T-cell (primary cell): Measurements from ENCODE around the gene RAP2A. TPM values are rescaled to one million over a fixed set of nuclear protein-coding genes. Genes with fewer than 3 reads are reported as not detected.

Source experiments
- ATAC-seq, 4 experiments: fragments of 200-7000 bp in 3 of 4; fragments of 150-1000 bp in 1 of 4; cut with Tn5 transposase; replicated peaks in 1 of 4; 1 replicate in 3 of 4; 2 replicates in 1 of 4; pipeline ENCODE4 v1.10.0; 2021; ENCODE audit warnings: moderate library complexity in 3 of 4, mild to moderate bottlenecking in 2 of 4, moderate number of reproducible peaks in 1 of 4
- CTCF ChIA-PET, 2 donors: fragments of 300-600 bp; sonication (Branson Sonifier 250); formaldehyde crosslinking; loops; one replicate each; lab custom pipeline; 2022; ENCODE audit warnings: antibody characterized with exemption in 2 of 2; lab: Charles Lee
- POLR2A ChIA-PET, 2 donors: fragments of 300-600 bp; sonication (Branson Sonifier 250); formaldehyde crosslinking; loops; one replicate each; lab custom pipeline; 2022; ENCODE audit warnings: antibody characterized with exemption in 2 of 2; lab: Charles Lee
- DNase-seq, 35 experiments: peaks; one replicate each; pipeline versions ENCODE4 v3.0.0 to v3.0.0-alpha.2; 2013 to 2023
- H3K27ac ChIP-seq: one replicate; pipeline ENCODE4 v1.5.1; 2013; ENCODE audit warnings: low read length
- H3K27me3 ChIP-seq, 2 experiments: replicated peaks in 1 of 2; 1 replicate in 1 of 2; 2 replicates in 1 of 2; pipeline versions ENCODE4 v1.6.1 to v1.7.0; 2013; ENCODE audit warnings: low read length in 1 of 2, mixed read lengths in 1 of 2; ENCODE audit not compliant: control insufficient read depth in 2 of 2, insufficient read depth in 2 of 2; ENCODE audit errors: extremely low read depth in 1 of 2
- H3K36me3 ChIP-seq, 2 donors: 1 replicate in 1 of 2; 2 replicates in 1 of 2; pipeline versions ENCODE4 v1.6.1 to v1.7.0; 2013; ENCODE audit warnings: low read length in 1 of 2; ENCODE audit not compliant: control insufficient read depth in 2 of 2, insufficient read depth in 1 of 2; ENCODE audit errors: extremely low read depth in 1 of 2
- H3K4me1 ChIP-seq, 2 experiments: 1 replicate in 1 of 2; 2 replicates in 1 of 2; pipeline versions ENCODE4 v1.6.1 to v1.7.0; 2013; ENCODE audit warnings: low read length in 2 of 2, mixed read lengths in 1 of 2; ENCODE audit not compliant: insufficient read depth in 2 of 2, control insufficient read depth in 1 of 2; ENCODE audit errors: extremely low read depth in 1 of 2
- H3K4me3 ChIP-seq, 2 donors: 1 replicate in 1 of 2; 2 replicates in 1 of 2; pipeline versions ENCODE4 v1.5.1 to v1.7.0; 2013; ENCODE audit warnings: mild to moderate bottlenecking in 2 of 2, low read length in 1 of 2, moderate library complexity in 1 of 2; ENCODE audit not compliant: control insufficient read depth in 1 of 2; ENCODE audit errors: extremely low read depth in 1 of 2
- H3K9me3 ChIP-seq: 2 replicates; pipeline ENCODE4 v1.7.0; 2013
- H3K27ac Mint-ChIP-seq, 2 donors: one replicate each; pipeline ENCODE4 v1.8.0; 2020 to 2021; ENCODE audit warnings: mild to moderate bottlenecking in 2 of 2, mixed read lengths in 2 of 2
- H3K27me3 Mint-ChIP-seq, 2 donors: one replicate each; pipeline ENCODE4 v1.8.0; 2021 to 2022; ENCODE audit warnings: mixed read lengths in 2 of 2
- H3K36me3 Mint-ChIP-seq: one replicate; pipeline ENCODE4 v1.8.0; 2021; ENCODE audit warnings: mixed read lengths
- H3K4me1 Mint-ChIP-seq, 3 donors: one replicate each; pipeline ENCODE4 v1.8.0; 2020 to 2022; ENCODE audit warnings: mixed read lengths in 3 of 3, mild to moderate bottlenecking in 1 of 3
- H3K4me3 Mint-ChIP-seq, 3 donors: one replicate each; pipeline ENCODE4 v1.8.0; 2020 to 2022; ENCODE audit warnings: mild to moderate bottlenecking in 3 of 3, mixed read lengths in 3 of 3, moderate library complexity in 3 of 3
- H3K9me3 Mint-ChIP-seq, 3 donors: one replicate each; pipeline ENCODE4 v1.8.0; 2020 to 2022; ENCODE audit warnings: mixed read lengths in 3 of 3
- WGBS: methylation state at CpG from one replicate; pipeline ENCODE4 v1.1.5; 2013; ENCODE audit warnings: missing lambda C conversion rate; ENCODE audit not compliant: insufficient coverage; 5-methylcytosine and 5-hydroxymethylcytosine counted together
- total RNA-seq, 35 experiments: library from RNA in 6 of 35; stranded (reverse) in 6 of 35; fragments of 120-200 nt in 1 of 35; gene quantifications; one replicate each; pipeline versions ENCODE4 v1.2.1 to v1.2.4 and lab custom pipeline; 2013 to 2026

Gene RAP2A
- total RNA-seq, 5 donors from 2014 or later (not counting 1 experiment from before 2014, with no cell fraction given) = 14.0 to 25.6 (median 20.2) TPM

- CTCF ChIA-PET = interaction anchor here in 1 of 2 donors (0.7 kb wide), 1 partner anchor 8 kb away, joined by 3 read pairs; no protein-coding TSS in a partner anchor
- no peak overlapping the region for H3K27ac Mint-ChIP-seq
- POLR2A ChIA-PET = no interaction called here
These were observed 30.6 kb downstream of the RAP2A start for GRCh38 chr13:97464561-97464960.

DNA sequence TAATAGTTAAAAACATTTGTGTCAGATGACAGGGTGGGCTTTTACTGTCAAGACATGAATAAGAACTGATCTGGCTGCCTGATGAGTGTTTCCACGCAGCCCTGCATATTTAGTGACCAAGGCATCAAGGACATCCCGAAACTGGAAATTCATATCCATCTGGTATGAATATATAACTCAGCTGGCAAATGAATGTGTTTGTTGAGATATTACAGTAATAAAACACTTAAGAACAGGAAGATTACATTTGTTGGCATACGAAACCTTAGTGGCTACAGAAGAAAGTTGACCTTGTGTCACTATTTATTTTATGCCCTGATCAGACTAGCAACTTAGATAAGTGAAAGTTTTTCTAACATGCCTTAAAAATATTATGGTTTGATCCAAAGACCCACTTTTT lies 32.8 kb downstream of the RAP2A start:
- H3K36me3 ChIP-seq = peaks cover 0 to 16% of the 10 kb centered on the region in 2 donors
- H3K27me3 ChIP-seq = no peaks in the 10 kb centered on the region
- no peak for ATAC-seq
- Mint-ChIP-seq H3K4me3 (no peak overlapping the region), H3K4me1 (peaks cover 0 to 6% (median 0%) of the 10 kb centered on the region in 3 donors), H3K27me3 (peaks cover 0 to 2% of the 10 kb centered on the region in 2 donors), H3K27ac (no peak overlapping the region), H3K36me3 (peaks cover 26% of the 10 kb centered on the region), H3K9me3 (peaks cover 0 to 2% (median 0%) of the 10 kb centered on the region in 3 donors)
- H3K4me1 ChIP-seq = peaks cover 0 to 3% of the 10 kb centered on the region in 2 experiments
- DNase-seq = no peak
- no peak overlapping the region for H3K27ac ChIP-seq
- ChIA-PET POLR2A (no interaction called here), CTCF (no interaction called here)
- no peaks in the 10 kb centered on the region for H3K9me3 ChIP-seq
- no peak overlapping the region for H3K4me3 ChIP-seq
- no CpG with 5 or more reads among the region's 3 CpGs for WGBS

More at GRCh38 chr13:97464561-97464960, 30.6 kb downstream of the RAP2A start:
- Histone ChIP-seq H3K27ac (no peak overlapping the region), H3K36me3 (peaks cover 0 to 16% of the 10 kb centered on the region in 2 donors), H3K4me1 (peaks cover 6 to 16% of the 10 kb centered on the region in 2 experiments), H3K27me3 (no peaks in the 10 kb centered on the region), H3K9me3 (no peaks in the 10 kb centered on the region), H3K4me3 (no peak overlapping the region)
- ATAC-seq (no peak), DNase-seq (no peak)
- Mint-ChIP-seq H3K9me3 (no peaks in the 10 kb centered on the region), H3K4me1 (peaks cover 18 to 28% (median 21%) of the 10 kb centered on the region in 3 donors), H3K36me3 (peaks cover 23% of the 10 kb centered on the region), H3K27me3 (no peaks in the 10 kb centered on the region), H3K4me3 (no peak overlapping the region)
- WGBS = no CpG with 5 or more reads among the region's 3 CpGs

GRCh38 chr13:97468331-97468730 lies 34.4 kb downstream of the RAP2A start:
- Mint-ChIP-seq H3K36me3 (peaks cover 26% of the 10 kb centered on the region), H3K4me1 (no peaks in the 10 kb centered on the region), H3K9me3 (peaks cover 0 to 4% (median 0%) of the 10 kb centered on the region in 3 donors), H3K4me3 (no peak overlapping the region), H3K27me3 (peaks cover 0 to 4% of the 10 kb centered on the region in 2 donors), H3K27ac (no peak overlapping the region)
- H3K9me3 ChIP-seq = no peaks in the 10 kb centered on the region
- POLR2A ChIA-PET = interaction anchor here in 1 of 2 donors (0.6 kb wide), 1 partner anchor 16 kb away, joined by 4 read pairs; no protein-coding TSS in a partner anchor
- WGBS = no CpG with 5 or more reads among the region's 3 CpGs
- no peak overlapping the region for H3K27ac ChIP-seq
- DNase-seq (no peak), ATAC-seq (no peak)
- H3K36me3 ChIP-seq = peaks cover 0 to 16% of the 10 kb centered on the region in 2 donors
- no peaks in the 10 kb centered on the region for H3K27me3 ChIP-seq
- H3K4me1 ChIP-seq = no peaks in the 10 kb centered on the region
- CTCF ChIA-PET = no interaction called here
- no peak overlapping the region for H3K4me3 ChIP-seq

DNA sequence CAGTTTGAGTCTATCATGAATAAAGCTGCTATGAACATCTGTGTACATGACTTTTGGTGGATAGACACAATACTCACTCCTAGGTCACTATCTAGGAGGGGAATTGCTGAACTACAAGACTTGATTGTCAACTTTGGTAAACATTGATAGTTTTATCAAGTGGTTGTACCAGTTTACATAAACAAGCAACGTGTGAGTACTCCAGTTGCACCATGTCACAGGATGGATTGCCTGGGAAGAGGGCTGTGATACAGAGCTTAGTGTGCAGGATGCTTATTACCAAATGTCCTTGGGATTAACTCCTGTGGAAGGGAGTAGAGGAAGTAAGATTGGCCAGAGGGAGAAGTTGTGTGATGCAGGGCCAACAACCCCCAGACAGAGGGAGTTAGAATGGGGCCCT lies 37.7 kb downstream of the RAP2A start:
- Histone ChIP-seq H3K4me3 (no peak overlapping the region), H3K36me3 (no peaks in the 10 kb centered on the region), H3K27ac (no peak overlapping the region), H3K4me1 (no peaks in the 10 kb centered on the region), H3K9me3 (no peaks in the 10 kb centered on the region), H3K27me3 (no peaks in the 10 kb centered on the region)
- no peak overlapping the region for H3K27ac Mint-ChIP-seq
- no peak overlapping the region for H3K4me3 Mint-ChIP-seq
- POLR2A ChIA-PET = interaction anchor here in 1 of 2 donors (0.7 kb wide), 1 partner anchor 524 kb away, joined by 4 read pairs; no protein-coding TSS in a partner anchor
- H3K4me1 Mint-ChIP-seq = no peaks in the 10 kb centered on the region
- no peak for DNase-seq
- peaks cover 5% of the 10 kb centered on the region for H3K36me3 Mint-ChIP-seq
- no peak for ATAC-seq
- peaks cover 0 to 4% (median 0%) of the 10 kb centered on the region in 3 donors for H3K9me3 Mint-ChIP-seq
- peaks cover 4 to 5% of the 10 kb centered on the region in 2 donors for H3K27me3 Mint-ChIP-seq
- 90% methylated on average over 1 of the region's 1 CpG for WGBS
- CTCF ChIA-PET = no interaction called here

- Mint-ChIP-seq H3K27me3 (peaks cover 4 to 9% of the 10 kb centered on the region in 2 donors), H3K36me3 (peaks cover 3% of the 10 kb centered on the region), H3K4me1 (no peaks in the 10 kb centered on the region), H3K4me3 (no peak overlapping the region), H3K9me3 (peaks cover 0 to 4% (median 0%) of the 10 kb centered on the region in 3 donors), H3K27ac (no peak overlapping the region)
- DNase-seq = no peak
- H3K27me3 ChIP-seq = no peaks in the 10 kb centered on the region
- WGBS = 94% methylated on average over 3 of the region's 6 CpGs
- H3K27ac ChIP-seq = no peak overlapping the region
- H3K36me3 ChIP-seq = no peaks in the 10 kb centered on the region
- CTCF ChIA-PET = interaction anchor here in 1 of 2 donors (0.5 kb wide), 1 partner anchor 541 kb away, joined by 6 read pairs; no protein-coding TSS in a partner anchor
- no peak overlapping the region for H3K4me3 ChIP-seq
- H3K9me3 ChIP-seq = no peaks in the 10 kb centered on the region
- POLR2A ChIA-PET = no interaction called here
- H3K4me1 ChIP-seq = no peaks in the 10 kb centered on the region
- no peak for ATAC-seq
These were observed 40.5 kb downstream of the RAP2A start for GRCh38 chr13:97474349-97474980.

DNA sequence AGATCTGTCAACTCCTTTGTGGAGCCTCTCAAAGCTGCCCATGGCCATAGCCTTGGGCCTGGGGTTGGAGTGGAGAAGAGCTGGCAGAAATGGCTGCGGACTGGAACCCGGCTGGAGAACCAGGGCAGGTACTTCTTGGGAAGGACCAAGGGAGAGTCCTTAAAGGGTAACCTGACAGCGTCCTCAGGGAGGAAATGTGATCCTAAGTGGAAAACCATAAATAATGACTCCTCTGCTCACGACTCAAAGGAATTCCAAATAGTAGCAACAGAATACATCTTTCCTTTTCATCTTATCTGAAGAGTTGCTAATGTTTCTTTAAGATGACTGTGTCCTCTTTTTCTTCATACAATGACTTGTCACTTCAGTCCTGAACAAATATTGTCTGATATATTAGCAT lies 41.0 kb downstream of the RAP2A start:
- Histone ChIP-seq H3K36me3 (no peaks in the 10 kb centered on the region), H3K27ac (no peak overlapping the region), H3K9me3 (no peaks in the 10 kb centered on the region), H3K4me3 (no peak overlapping the region), H3K27me3 (no peaks in the 10 kb centered on the region), H3K4me1 (no peaks in the 10 kb centered on the region)
- ATAC-seq = no peak
- H3K4me3 Mint-ChIP-seq = no peak overlapping the region
- 87% methylated on average over 3 of the region's 4 CpGs for WGBS
- DNase-seq = no peak
- peaks cover 0 to 4% (median 0%) of the 10 kb centered on the region in 3 donors for H3K9me3 Mint-ChIP-seq
- H3K27me3 Mint-ChIP-seq = peaks cover 4 to 9% of the 10 kb centered on the region in 2 donors
- peaks cover 3% of the 10 kb centered on the region for H3K36me3 Mint-ChIP-seq
- ChIA-PET POLR2A (no interaction called here), CTCF (no interaction called here)
- H3K4me1 Mint-ChIP-seq = no peaks in the 10 kb centered on the region
- H3K27ac Mint-ChIP-seq = no peak overlapping the region
